ENCODE results near the gene SLIT3. TPM values are rescaled to one million over a fixed set of nuclear protein-coding genes. Genes with fewer than 3 reads are reported as not detected.

Gene SLIT3
- total RNA-seq, 1 experiment from 2014 or later = 0.10 TPM

DNA sequence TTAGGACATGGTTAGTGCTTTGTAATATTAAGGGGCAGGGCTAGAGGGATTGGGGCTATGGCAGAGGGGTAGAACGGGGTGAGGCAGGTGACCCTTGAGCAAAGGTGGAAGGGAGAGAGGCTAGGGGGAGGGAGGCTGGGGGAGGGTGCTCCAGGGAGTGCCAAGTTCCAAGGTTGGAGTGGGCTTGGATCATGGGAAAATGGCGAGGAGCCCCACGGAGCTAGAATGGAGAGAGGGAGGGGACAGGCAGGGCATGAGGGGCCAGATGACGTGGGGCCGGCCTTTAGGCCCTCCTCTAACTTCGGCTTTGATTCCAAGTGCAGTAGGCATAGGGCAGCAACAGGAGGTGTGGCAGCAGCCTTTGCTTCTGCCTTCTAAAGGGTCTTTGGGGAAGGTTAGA is 550.0 kb downstream of the SLIT3 start:
- Histone ChIP-seq H2AFZ (ENCODE audit: low read depth, low read length, poor library complexity, severe bottlenecking) (no peak overlapping the region), H3K79me2 (ENCODE audit: insufficient read depth, low read length) (no peaks in the 10 kb centered on the region), H3K9ac (ENCODE audit: low read length) (no peak overlapping the region), H4K20me1 (ENCODE audit: insufficient read depth) (no peaks in the 10 kb centered on the region), H3K4me2 (ENCODE audit: low read length) (no peak overlapping the region), H3K27me3 (ENCODE audit: insufficient read depth, low read length) (peaks cover 31% of the 10 kb centered on the region), H3K9me3 (ENCODE audit: control insufficient read depth in 1 of 2, insufficient read depth in 1 of 2, low read depth in 1 of 2, low read length in 2 of 2) (no peaks in the 10 kb centered on the region), H3K4me1 (ENCODE audit: control insufficient read depth in 1 of 2, insufficient read depth in 2 of 2, low read length in 2 of 2) (peaks cover 0 to 3% of the 10 kb centered on the region in 2 experiments; a peak in 1 of 4 replicates), H3K9me2 (ENCODE audit: insufficient read depth) (no peaks in the 10 kb centered on the region), H3K27ac (ENCODE audit: low read depth, low read length) (no peak overlapping the region), H3K4me3 (replicated peaks in 1 of 2; ENCODE audit: low read depth in 1 of 2, low read length in 2 of 2) (no peak overlapping the region), H3K36me3 (ENCODE audit: control insufficient read depth in 1 of 2, insufficient read depth in 2 of 2, low read length in 2 of 2) (no peaks in the 10 kb centered on the region)
- POLR2A ChIA-PET = no interaction called here
- CTCF ChIA-PET = no interaction called here
- no peak for ATAC-seq
- BruUV-seq (replicated peaks) = no TSS peak
- DNase-seq (ENCODE audit: low read depth, low spot score) = no peak
- no peak for TF ChIP-seq POLR2A (IDR thresholded peaks at IDR 0.05; ENCODE audit: borderline replicate concordance, extremely low read depth, insufficient read depth, insufficient read length)
- TF ChIP-seq, protein P1, sequence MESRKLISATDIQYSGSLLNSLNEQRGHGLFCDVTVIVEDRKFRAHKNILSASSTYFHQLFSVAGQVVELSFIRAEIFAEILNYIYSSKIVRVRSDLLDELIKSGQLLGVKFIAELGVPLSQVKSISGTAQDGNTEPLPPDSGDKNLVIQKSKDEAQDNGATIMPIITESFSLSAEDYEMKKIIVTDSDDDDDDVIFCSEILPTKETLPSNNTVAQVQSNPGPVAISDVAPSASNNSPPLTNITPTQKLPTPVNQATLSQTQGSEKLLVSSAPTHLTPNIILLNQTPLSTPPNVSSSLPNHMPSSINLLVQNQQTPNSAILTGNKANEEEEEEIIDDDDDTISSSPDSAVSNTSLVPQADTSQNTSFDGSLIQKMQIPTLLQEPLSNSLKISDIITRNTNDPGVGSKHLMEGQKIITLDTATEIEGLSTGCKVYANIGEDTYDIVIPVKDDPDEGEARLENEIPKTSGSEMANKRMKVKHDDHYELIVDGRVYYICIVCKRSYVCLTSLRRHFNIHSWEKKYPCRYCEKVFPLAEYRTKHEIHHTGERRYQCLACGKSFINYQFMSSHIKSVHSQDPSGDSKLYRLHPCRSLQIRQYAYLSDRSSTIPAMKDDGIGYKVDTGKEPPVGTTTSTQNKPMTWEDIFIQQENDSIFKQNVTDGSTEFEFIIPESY (IDR thresholded peaks at IDR 0.05; ENCODE audit: extremely low read depth, insufficient replicate concordance, low read length) = no peak
- intact Hi-C loops (cut with micrococcal nuclease) = no loop called here
- RAD21 ChIA-PET (ENCODE audit: low non-redundant PET in 1 of 2, low total read pairs in 2 of 2, uncharacterized antibody in 2 of 2, unreplicated experiment in 2 of 2) = no interaction called here

DNA sequence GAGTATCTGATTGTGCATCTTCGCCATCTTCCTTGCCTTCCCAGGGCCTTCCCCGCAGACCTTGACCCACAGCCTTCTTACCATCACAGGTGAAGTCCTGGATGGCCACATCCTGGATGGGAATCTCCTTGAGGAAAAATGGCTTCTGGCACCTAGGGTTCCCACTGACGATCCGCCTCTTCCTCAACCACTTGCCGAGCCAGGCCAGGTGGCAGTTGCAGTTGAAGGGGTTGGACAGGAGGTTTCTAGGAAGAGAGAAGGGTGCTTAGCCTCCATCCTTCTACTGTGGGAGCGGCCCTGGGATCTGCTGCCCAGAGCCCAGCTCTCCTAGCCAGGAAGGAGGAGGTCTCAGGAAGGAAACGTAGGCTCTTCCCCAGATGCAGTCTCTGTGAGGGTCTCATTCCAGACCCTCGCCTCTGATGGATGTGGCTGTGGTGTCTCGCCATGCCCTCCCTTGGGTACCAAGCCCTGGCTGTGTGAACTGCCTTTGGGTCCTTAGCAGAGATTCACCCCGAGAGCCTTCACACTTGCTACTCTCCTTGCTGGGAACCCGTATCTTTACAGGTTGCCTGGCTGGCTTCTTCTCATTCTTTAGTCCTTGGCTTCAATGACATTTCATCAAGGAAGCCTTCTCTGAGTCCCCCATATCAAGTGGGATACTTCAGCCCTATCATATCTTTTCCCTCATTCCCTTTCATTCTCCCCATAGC is 551.4 kb downstream of the SLIT3 start:
- ATAC-seq (no peak), DNase-seq (ENCODE audit: low read depth, low spot score) (no peak)
- BruUV-seq (replicated peaks) = no TSS peak
- Histone ChIP-seq H3K4me2 (ENCODE audit: low read length) (no peak overlapping the region), H3K27ac (ENCODE audit: low read depth, low read length) (no peak overlapping the region), H3K4me1 (ENCODE audit: control insufficient read depth in 1 of 2, insufficient read depth in 2 of 2, low read length in 2 of 2) (peaks cover 0 to 3% of the 10 kb centered on the region in 2 experiments; a peak in 1 of 4 replicates), H3K36me3 (ENCODE audit: control insufficient read depth in 1 of 2, insufficient read depth in 2 of 2, low read length in 2 of 2) (no peaks in the 10 kb centered on the region), H3K79me2 (ENCODE audit: insufficient read depth, low read length) (no peaks in the 10 kb centered on the region), H3K4me3 (replicated peaks in 1 of 2; ENCODE audit: low read depth in 1 of 2, low read length in 2 of 2) (no peak overlapping the region), H3K9me2 (ENCODE audit: insufficient read depth) (no peaks in the 10 kb centered on the region), H3K9me3 (ENCODE audit: control insufficient read depth in 1 of 2, insufficient read depth in 1 of 2, low read depth in 1 of 2, low read length in 2 of 2) (no peaks in the 10 kb centered on the region), H4K20me1 (ENCODE audit: insufficient read depth) (no peaks in the 10 kb centered on the region), H3K9ac (ENCODE audit: low read length) (no peak overlapping the region), H2AFZ (ENCODE audit: low read depth, low read length, poor library complexity, severe bottlenecking) (no peak overlapping the region), H3K27me3 (ENCODE audit: insufficient read depth, low read length) (peaks cover 20% of the 10 kb centered on the region)
- TF ChIP-seq SRF (IDR thresholded peaks at IDR 0.05; ENCODE audit: low read depth) (no peak), SIN3A (IDR thresholded peaks at IDR 0.05; ENCODE audit: low read depth) (no peak), ZFX (IDR thresholded peaks at IDR 0.05) (no peak), EZH2 (IDR thresholded peaks at IDR 0.05) (no peak), EGR1 (IDR thresholded peaks at IDR 0.05; ENCODE audit: low read depth) (no peak)
- TF ChIP-seq, protein P1 (IDR thresholded peaks at IDR 0.05; ENCODE audit: extremely low read depth, insufficient replicate concordance, low read length) = no peak
- POLR2A ChIA-PET = no interaction called here
- intact Hi-C loops (cut with micrococcal nuclease) = no loop called here
- RAD21 ChIA-PET (ENCODE audit: low non-redundant PET in 1 of 2, low total read pairs in 2 of 2, uncharacterized antibody in 2 of 2, unreplicated experiment in 2 of 2) = no interaction called here
- CTCF ChIA-PET = no interaction called here

Data from HCT116 (cell line).